Measurements from ENCODE around the gene CFAP97D1. TPM values are rescaled to one million over a fixed set of nuclear protein-coding genes. Genes with fewer than 3 reads are reported as not detected.

The CFAP97D1 gene
- total RNA-seq, 2 experiments from 2014 or later: not detected

GRCh38 chr17:43769859-43770258 lies 10.4 kb upstream of the CFAP97D1 start:
- DNase-seq: peak; percentile 37
- H3K36me3 Mint-ChIP-seq: peaks cover 1% of the 10 kb centered on the region

GRCh38 chr17:43770957-43771356 lies 9.3 kb upstream of the CFAP97D1 start:
- ATAC-seq (no peak), DNase-seq (no peak)
- H3K27me3 Mint-ChIP-seq: no peaks in the 10 kb centered on the region
- H3K9me3 Mint-ChIP-seq (ENCODE audit: low read depth): no peaks in the 10 kb centered on the region
- H3K27ac Mint-ChIP-seq: no peak overlapping the region
- H3K36me3 Mint-ChIP-seq: peaks cover 1% of the 10 kb centered on the region
- CTCF ChIA-PET: interaction anchor here (1.6 to 20.3 kb wide), 2 partner anchors 11 to 69 kb away, joined by 9 to 569 read pairs; no protein-coding TSS in a partner anchor
- no peak overlapping the region for H3K4me3 Mint-ChIP-seq
- peaks cover 3% of the 10 kb centered on the region for H3K4me1 Mint-ChIP-seq

More at GRCh38 chr17:43769859-43770258, 10.4 kb upstream of the CFAP97D1 start:
- Mint-ChIP-seq H3K4me3 (no peak overlapping the region), H3K4me1 (peaks cover 3% of the 10 kb centered on the region), H3K27me3 (peaks cover 3% of the 10 kb centered on the region), H3K27ac (no peak overlapping the region), H3K9me3 (ENCODE audit: low read depth) (no peaks in the 10 kb centered on the region)
- CTCF ChIA-PET: interaction anchor here (1.2 to 20.3 kb wide), 3 partner anchors 9 to 68 kb away, joined by 3 to 569 read pairs (median 9); no protein-coding TSS in a partner anchor
- ATAC-seq: no peak

GRCh38 chr17:43771463-43771862 lies 8.8 kb upstream of the CFAP97D1 start:
- H3K27me3 Mint-ChIP-seq: no peaks in the 10 kb centered on the region
- CTCF ChIA-PET: interaction anchor here (0.9 to 1.4 kb wide), 2 partner anchors 11 to 76 kb away, joined by 3 to 5 read pairs; no protein-coding TSS in a partner anchor
- no peak for ATAC-seq
- peaks cover 1% of the 10 kb centered on the region for H3K36me3 Mint-ChIP-seq
- H3K27ac Mint-ChIP-seq: no peak overlapping the region
- H3K9me3 Mint-ChIP-seq (ENCODE audit: low read depth): no peaks in the 10 kb centered on the region
- H3K4me3 Mint-ChIP-seq: no peak overlapping the region
- H3K4me1 Mint-ChIP-seq: peaks cover 3% of the 10 kb centered on the region
- DNase-seq: no peak

DNA sequence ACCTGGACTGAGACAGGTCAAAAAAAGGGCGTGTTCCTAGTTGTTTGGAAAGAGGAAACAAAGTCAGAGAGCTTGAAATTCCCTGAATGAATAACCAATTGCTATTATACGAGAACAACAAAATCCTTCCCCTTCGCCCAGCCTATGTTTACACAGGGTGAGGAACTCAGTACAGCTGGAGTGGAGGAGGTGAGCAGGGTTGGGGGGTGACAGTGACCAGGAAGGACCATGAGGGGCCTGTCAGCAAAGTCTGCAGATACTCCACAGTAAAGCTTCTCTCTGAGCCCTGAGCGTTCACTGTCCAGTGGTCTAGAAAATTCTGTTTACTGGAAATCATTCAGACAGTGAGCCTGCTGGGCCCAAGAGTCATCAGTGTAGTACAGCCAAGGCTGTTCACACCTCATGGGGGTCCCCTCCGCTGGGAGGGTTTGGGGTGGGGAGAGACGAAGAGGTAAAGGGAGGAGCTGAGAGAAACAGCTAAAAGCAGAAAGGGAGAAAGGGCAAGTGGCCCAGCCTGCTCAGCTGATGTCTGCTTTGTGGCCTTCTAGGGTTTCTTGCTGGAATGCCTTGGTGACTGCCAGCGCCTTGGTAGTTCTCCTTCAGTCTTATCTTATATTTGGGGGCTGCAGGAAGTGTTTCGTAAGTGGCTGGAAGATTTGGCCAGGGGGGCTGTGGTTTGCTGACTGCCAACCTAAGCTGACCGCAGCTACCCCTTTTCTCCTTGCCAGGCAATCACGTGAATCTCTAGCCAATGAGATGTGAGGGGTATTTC lies 7.2 kb upstream of the CFAP97D1 start:
- Mint-ChIP-seq H3K36me3 (peaks cover 1% of the 10 kb centered on the region), H3K4me3 (no peak overlapping the region), H3K9me3 (ENCODE audit: low read depth) (no peaks in the 10 kb centered on the region), H3K4me1 (peaks cover 5% of the 10 kb centered on the region), H3K27me3 (no peaks in the 10 kb centered on the region), H3K27ac (no peak overlapping the region)
- CTCF ChIA-PET: interaction anchor here (1.4 to 1.5 kb wide), 3 partner anchors 9 to 78 kb away, joined by 3 to 9 read pairs (median 6); no protein-coding TSS in a partner anchor
- DNase-seq (no peak), ATAC-seq (no peak)

- ATAC-seq (no peak), DNase-seq (no peak)
- H3K4me1 Mint-ChIP-seq: peaks cover 10% of the 10 kb centered on the region
- H3K36me3 Mint-ChIP-seq: peaks cover 1% of the 10 kb centered on the region
- CTCF ChIA-PET: interaction anchor here (0.8 to 2.8 kb wide), 3 partner anchors 8 to 136 kb away, joined by 5 to 19 read pairs (median 9); no protein-coding TSS in a partner anchor
- no peaks in the 10 kb centered on the region for H3K9me3 Mint-ChIP-seq (ENCODE audit: low read depth)
- no peak overlapping the region for H3K27ac Mint-ChIP-seq
- H3K4me3 Mint-ChIP-seq: no peak overlapping the region
- H3K27me3 Mint-ChIP-seq: peaks cover 5% of the 10 kb centered on the region
Observed at GRCh38 chr17:43774304-43775250, 5.7 kb upstream of the CFAP97D1 start.

DNA sequence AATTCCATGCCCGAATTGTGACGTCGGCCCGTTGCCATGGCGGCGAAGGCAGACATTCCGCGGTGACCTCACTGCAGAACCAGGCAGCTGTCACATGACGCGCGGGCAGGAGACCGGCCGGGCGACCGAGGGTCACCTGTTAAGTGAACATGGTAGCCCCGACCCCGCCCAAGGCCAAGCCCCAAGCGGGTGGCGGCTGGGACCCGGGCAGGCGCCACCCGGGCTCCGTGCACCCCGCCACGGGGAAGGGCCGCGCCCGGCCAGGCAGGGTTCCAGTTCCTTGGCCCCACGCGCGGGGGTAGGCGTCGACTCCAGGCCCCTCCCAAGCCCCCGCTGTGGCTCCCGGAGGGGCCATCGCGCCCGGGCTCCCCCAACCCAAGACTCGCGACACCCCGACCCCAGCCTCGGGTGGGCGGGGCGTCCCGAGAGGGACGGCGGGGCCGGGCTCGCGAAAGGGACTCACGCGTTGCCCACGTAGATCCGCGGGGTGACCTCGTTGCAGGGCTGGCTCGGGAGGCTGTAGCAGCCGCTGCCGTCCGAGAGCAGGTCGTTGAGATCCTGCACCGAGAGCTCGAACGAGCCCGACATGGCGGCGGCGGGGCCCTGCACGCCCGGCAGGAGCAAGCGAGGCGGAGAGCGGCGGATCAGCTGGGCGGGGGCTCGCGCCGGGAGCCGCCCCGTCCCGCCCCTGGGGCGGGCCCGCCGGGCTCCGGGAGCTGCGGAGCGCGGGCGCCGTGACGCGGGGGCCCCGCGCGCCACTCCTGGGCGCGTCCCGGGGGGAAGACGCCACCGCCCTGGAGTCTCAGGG lies 1.7 kb upstream of the CFAP97D1 start, which contains the start of gene DUSP3:
Gene DUSP3, minus strand, starts transcription at position 641 of the 808 bp plus-strand sequence. Its CDS starts 53 bp downstream, at position 588.
- Mint-ChIP-seq H3K27me3 (peaks cover 43% of the 10 kb centered on the region), H3K4me1 (peaks cover 11% of the 10 kb centered on the region), H3K27ac (peak within 1 kb of the TSS; percentile 73), H3K36me3 (peaks cover 1% of the 10 kb centered on the region), H3K4me3 (peak within 1 kb of the TSS; percentile 80), H3K9me3 (ENCODE audit: low read depth) (no peaks in the 10 kb centered on the region)
- peak; percentile 98 for ATAC-seq
- CTCF ChIA-PET: interaction anchor here (0.8 to 2.2 kb wide), 6 partner anchors 12 to 161 kb away, joined by 3 to 16 read pairs (median 4); no protein-coding TSS in a partner anchor
- peak; percentile 75 for DNase-seq

- CTCF ChIA-PET: interaction anchor here (0.8 to 2.2 kb wide), 6 partner anchors 12 to 85 kb away, joined by 3 to 16 read pairs (median 5); no protein-coding TSS in a partner anchor
- ATAC-seq (no peak), DNase-seq (peak; percentile 51)
- H3K27ac Mint-ChIP-seq: no peak overlapping the region
- H3K36me3 Mint-ChIP-seq: no peaks in the 10 kb centered on the region
- H3K9me3 Mint-ChIP-seq (ENCODE audit: low read depth): no peaks in the 10 kb centered on the region
- peaks cover 52% of the 10 kb centered on the region for H3K27me3 Mint-ChIP-seq
- H3K4me1 Mint-ChIP-seq: peaks cover 11% of the 10 kb centered on the region
- peak overlapping the region; percentile 80 for H3K4me3 Mint-ChIP-seq
Observed at GRCh38 chr17:43779145-43780125, 800 bp upstream of the CFAP97D1 start.

GRCh38 chr17:43782913-43783680 lies 2.9 kb downstream of the CFAP97D1 start:
- Mint-ChIP-seq H3K36me3 (no peaks in the 10 kb centered on the region), H3K27ac (no peak overlapping the region), H3K9me3 (ENCODE audit: low read depth) (no peaks in the 10 kb centered on the region), H3K4me3 (no peak overlapping the region), H3K4me1 (peaks cover 11% of the 10 kb centered on the region), H3K27me3 (peaks cover 63% of the 10 kb centered on the region)
- ATAC-seq (no peak), DNase-seq (no peak)
- CTCF ChIA-PET: interaction anchor here (1.6 kb wide), 1 partner anchor 10 kb away, joined by 6 read pairs; no protein-coding TSS in a partner anchor

DNA sequence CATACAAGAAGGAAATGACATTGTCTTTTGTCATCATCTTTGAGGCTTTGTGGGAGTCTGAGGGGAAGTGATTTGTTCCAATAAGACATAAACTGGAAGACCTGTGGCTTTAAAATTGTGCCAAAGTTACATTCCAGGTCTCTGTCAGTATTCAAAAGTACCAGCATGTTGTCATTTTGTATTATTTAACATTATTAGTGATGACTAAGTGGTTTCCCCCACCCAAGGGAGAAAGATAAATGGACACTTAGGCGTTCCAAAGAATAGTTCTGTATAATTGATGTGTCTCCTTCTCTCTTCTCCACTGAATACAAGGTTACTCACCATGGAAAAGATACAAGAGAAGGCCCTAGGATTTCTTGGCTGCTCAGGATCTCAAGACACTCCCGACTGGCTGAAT lies 3.8 kb downstream of the CFAP97D1 start:
- H3K4me3 Mint-ChIP-seq: no peak overlapping the region
- ATAC-seq (no peak), DNase-seq (no peak)
- no peaks in the 10 kb centered on the region for H3K36me3 Mint-ChIP-seq
- CTCF ChIA-PET: no interaction called here
- H3K27me3 Mint-ChIP-seq: peaks cover 68% of the 10 kb centered on the region
- peaks cover 10% of the 10 kb centered on the region for H3K4me1 Mint-ChIP-seq
- no peaks in the 10 kb centered on the region for H3K9me3 Mint-ChIP-seq (ENCODE audit: low read depth)
- H3K27ac Mint-ChIP-seq: no peak overlapping the region

DNA sequence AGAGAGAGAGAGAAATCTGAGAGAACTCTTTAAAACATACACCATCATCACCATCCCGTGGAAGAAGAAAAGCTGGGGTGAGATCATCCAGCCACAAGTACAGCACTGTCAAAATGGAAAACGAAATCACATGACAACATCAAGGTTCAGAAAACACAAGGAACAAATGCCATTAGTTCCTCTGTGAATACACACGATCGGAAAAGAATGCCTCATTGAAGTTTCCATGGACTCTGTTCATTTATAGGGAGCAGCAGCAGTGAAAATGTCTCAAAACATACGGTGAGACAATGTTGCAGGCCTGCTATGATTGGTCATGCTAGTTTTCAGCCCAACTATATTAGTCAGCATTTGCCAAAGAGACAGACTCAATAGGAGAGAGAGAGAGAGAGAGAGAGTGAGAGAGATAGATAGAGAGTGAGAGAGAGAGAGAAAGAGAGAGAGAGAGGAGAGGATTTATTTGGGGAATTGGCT lies 4.4 kb downstream of the CFAP97D1 start:
- Mint-ChIP-seq H3K4me3 (no peak overlapping the region), H3K4me1 (peaks cover 5% of the 10 kb centered on the region), H3K27me3 (peaks cover 63% of the 10 kb centered on the region), H3K36me3 (no peaks in the 10 kb centered on the region), H3K27ac (no peak overlapping the region), H3K9me3 (ENCODE audit: low read depth) (no peaks in the 10 kb centered on the region)
- DNase-seq: no peak
- CTCF ChIA-PET: no interaction called here
- no peak for ATAC-seq

GRCh38 chr17:43787728-43788127 lies 7.5 kb downstream of the CFAP97D1 start:
- no peaks in the 10 kb centered on the region for H3K9me3 Mint-ChIP-seq (ENCODE audit: low read depth)
- ATAC-seq (no peak), DNase-seq (no peak)
- H3K36me3 Mint-ChIP-seq: no peaks in the 10 kb centered on the region
- no peak overlapping the region for H3K27ac Mint-ChIP-seq
- peaks cover 3% of the 10 kb centered on the region for H3K4me1 Mint-ChIP-seq
- peaks cover 43% of the 10 kb centered on the region for H3K27me3 Mint-ChIP-seq
- H3K4me3 Mint-ChIP-seq: no peak overlapping the region
- CTCF ChIA-PET: no interaction called here

Measured in activated CD8-positive, alpha-beta memory T cell treated with anti-CD3 and anti-CD28 coated beads, Interleukin-2, amount 10 ng/mL, durations not matched to agents 7 days and 5 days (primary cell).